HepG2 (cell line): ENCODE measurements around the gene GRIN3B. TPM values are rescaled to one million over a fixed set of nuclear protein-coding genes. Genes with fewer than 3 reads are reported as not detected.

Source experiments
- CHCHD3 ChIP-seq: sonication (generic); formaldehyde crosslinking; IDR thresholded peaks from 2 replicates; pipeline ENCODE4 v1.8.0; 2022; ENCODE audit warnings: mild to moderate bottlenecking, missing genetic modification reagents, moderate library complexity
- FOXA1 ChIP-seq, 2 experiments: fragments of 450-650 bp in 1 of 2; sonication (generic) in 1 of 2; formaldehyde crosslinking in 1 of 2; IDR thresholded peaks; 2 replicates each; pipeline versions ENCODE4 v1.4.0 to v1.6.1; 2016 to 2020; ENCODE audit warnings: missing genetic modification reagents in 1 of 2
- HES4 ChIP-seq: sonication (generic); formaldehyde crosslinking; IDR thresholded peaks from 2 replicates; pipeline ENCODE4 v1.9.0; 2021; ENCODE audit warnings: mild to moderate bottlenecking, missing genetic modification reagents, borderline replicate concordance
- MAFF ChIP-seq: IDR thresholded peaks from 2 replicates; pipeline ENCODE4 v1.6.1; 2011; ENCODE audit warnings: low read depth, low read length, improper control_type of control experiment
- MEF2D ChIP-seq: sonication (generic); formaldehyde crosslinking; IDR thresholded peaks from 2 replicates; pipeline ENCODE4 v1.5.1; 2020; ENCODE audit warnings: mild to moderate bottlenecking, missing genetic modification reagents
- MZF1 ChIP-seq: sonication (generic); formaldehyde crosslinking; IDR thresholded peaks from 2 replicates; pipeline ENCODE4 v1.8.1; 2023; ENCODE audit warnings: mild to moderate bottlenecking, missing genetic modification reagents, borderline replicate concordance
- NFYC ChIP-seq: IDR thresholded peaks from 2 replicates; pipeline ENCODE4 v1.6.1; 2016; ENCODE audit warnings: missing genetic modification reagents, missing compliant biosample characterization
- TARDBP ChIP-seq: sonication (generic); formaldehyde crosslinking; IDR thresholded peaks from 2 replicates; pipeline ENCODE4 v1.8.0; 2022; ENCODE audit warnings: mild to moderate bottlenecking, missing genetic modification reagents
- ZFYVE20 ChIP-seq: sonication (generic); formaldehyde crosslinking; IDR thresholded peaks from 2 replicates; pipeline ENCODE4 v1.8.0; 2023; ENCODE audit warnings: low read depth, mild to moderate bottlenecking, moderate library complexity, missing genetic modification reagents, borderline replicate concordance
- ZNF451 ChIP-seq: sonication (generic); formaldehyde crosslinking; IDR thresholded peaks from 2 replicates; pipeline ENCODE4 v1.5.0; 2020; ENCODE audit warnings: mild to moderate bottlenecking, missing genetic modification reagents
- polyA plus RNA-seq, 8 experiments: library from polyadenylated mRNA; depleted of rRNA in 3 of 8; stranded (reverse) in 7 of 8; unstranded in 1 of 8; fragments of >200 nt; fragmentation: Illumina TruSeq in 4 of 8; extraction: Trizol in 4 of 8; gene quantifications; 2 replicates each; pipeline versions ENCODE4 v1.2.1 to v1.2.3, GENCODE V29; 2011 to 2016; ENCODE audit warnings: low read depth in 4 of 8, missing spikeins in 1 of 8, mixed read lengths in 1 of 8; ENCODE audit not compliant: insufficient read depth in 1 of 8
- total RNA-seq, 5 experiments: library from RNA; depleted of rRNA; stranded (reverse); fragments of >200 nt; fragmentation: Illumina TruSeq; extraction: Trizol; gene quantifications; 2 replicates each; pipeline ENCODE4 v1.2.3, GENCODE V29; 2016; ENCODE audit warnings: low read depth in 1 of 5
- TF ChIP-seq, protein P1 (sequence below): sonication (generic); formaldehyde crosslinking; IDR thresholded peaks from 2 replicates; pipeline ENCODE4 v1.4.0; 2020; ENCODE audit warnings: missing genetic modification reagents

GRIN3B gene
- total and polyA plus RNA-seq, 2 of the 13 experiments (the other 11 are each of a cell fraction or from before 2014, with no cell fraction given), result 0.07 to 0.20 TPM

DNA sequence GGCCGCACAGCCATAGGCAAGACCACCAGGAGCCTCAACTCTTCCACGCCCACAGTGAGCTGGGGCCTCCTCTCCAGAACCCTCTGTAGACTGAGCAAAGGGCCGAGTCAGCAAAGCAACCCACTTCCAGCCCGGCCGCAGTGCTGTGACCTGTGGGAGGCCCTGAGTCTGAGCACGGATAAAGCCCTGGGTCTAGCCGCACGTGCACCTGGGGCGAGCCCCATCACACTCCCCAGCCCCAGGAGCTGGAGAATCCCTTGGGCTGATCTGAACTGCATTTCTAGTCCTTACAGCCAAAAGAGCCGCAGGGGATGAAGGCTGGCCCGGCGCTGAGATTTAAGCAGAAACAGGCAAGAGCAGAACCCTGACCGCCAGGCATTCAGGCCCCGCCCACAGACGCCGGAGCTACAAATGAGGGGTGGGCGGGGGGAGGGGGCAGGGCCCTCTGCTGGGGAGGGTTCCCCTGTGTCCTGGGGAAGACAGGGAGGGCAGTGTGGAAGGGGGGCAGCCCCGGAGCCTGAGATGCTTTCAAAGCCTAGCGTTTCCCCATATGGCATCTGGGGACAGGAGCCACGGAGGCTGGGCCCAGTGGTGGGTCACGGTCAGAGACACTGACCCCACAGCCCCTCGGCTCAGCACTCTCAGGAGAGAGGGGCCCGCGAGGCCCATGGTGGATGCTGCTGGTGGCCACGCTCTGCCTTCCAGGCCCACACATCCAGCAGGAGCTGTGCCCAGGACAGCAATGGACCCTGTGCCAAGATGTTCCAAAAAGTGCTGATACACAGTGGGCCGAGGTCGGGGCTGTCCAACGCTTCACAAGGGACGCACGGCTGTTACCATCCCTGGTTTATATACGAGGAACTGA is 15.8 kb downstream of the GRIN3B start (continued):
- TF ChIP-seq MZF1 (no peak), TARDBP (CRISPR knock-in tag) (no peak), CHCHD3 (CRISPR knock-in tag) (no peak), HES4 (CRISPR knock-in tag) (no peak), ZNF451 (CRISPR knock-in tag) (no peak), MEF2D (CRISPR knock-in tag) (no peak), NFYC (no peak), ZFYVE20 (CRISPR knock-in tag) (no peak), MAFF (peak; percentile 56; the same call in 1 of the 2 replicates), FOXA1 (IDR thresholded peaks at IDR 0.05) (no peak), FOXA1 (CRISPR knock-in tag; IDR thresholded peaks at IDR 0.05) (no peak)
- TF ChIP-seq, protein P1, sequence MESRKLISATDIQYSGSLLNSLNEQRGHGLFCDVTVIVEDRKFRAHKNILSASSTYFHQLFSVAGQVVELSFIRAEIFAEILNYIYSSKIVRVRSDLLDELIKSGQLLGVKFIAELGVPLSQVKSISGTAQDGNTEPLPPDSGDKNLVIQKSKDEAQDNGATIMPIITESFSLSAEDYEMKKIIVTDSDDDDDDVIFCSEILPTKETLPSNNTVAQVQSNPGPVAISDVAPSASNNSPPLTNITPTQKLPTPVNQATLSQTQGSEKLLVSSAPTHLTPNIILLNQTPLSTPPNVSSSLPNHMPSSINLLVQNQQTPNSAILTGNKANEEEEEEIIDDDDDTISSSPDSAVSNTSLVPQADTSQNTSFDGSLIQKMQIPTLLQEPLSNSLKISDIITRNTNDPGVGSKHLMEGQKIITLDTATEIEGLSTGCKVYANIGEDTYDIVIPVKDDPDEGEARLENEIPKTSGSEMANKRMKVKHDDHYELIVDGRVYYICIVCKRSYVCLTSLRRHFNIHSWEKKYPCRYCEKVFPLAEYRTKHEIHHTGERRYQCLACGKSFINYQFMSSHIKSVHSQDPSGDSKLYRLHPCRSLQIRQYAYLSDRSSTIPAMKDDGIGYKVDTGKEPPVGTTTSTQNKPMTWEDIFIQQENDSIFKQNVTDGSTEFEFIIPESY, result no peak
